HAP-1 (cell line): ENCODE measurements around the gene FAM163B.

Source experiments
- DNase-seq, 2 experiments: peaks; one replicate each; pipeline ENCODE4 v3.0.0-alpha.2; 2016 to 2020; ENCODE audit warnings: low spot score in 2 of 2
- H3K27me3 ChIP-seq: fragments of 250-450 bp; sonication (Bioruptor Pico); 2 replicates; pipeline ENCODE4 v1.5.1; 2020; ENCODE audit warnings: low read depth, mild to moderate bottlenecking, moderate library complexity
- H3K36me3 ChIP-seq: fragments of 250-450 bp; sonication (Bioruptor Pico); replicated peaks from 2 replicates; pipeline ENCODE4 v1.5.1; 2020; ENCODE audit warnings: mild to moderate bottlenecking
- H3K4me1 ChIP-seq: fragments of 250-450 bp; sonication (Bioruptor Pico); 2 replicates; pipeline ENCODE4 v1.5.1; 2020; ENCODE audit warnings: mild to moderate bottlenecking
- H3K4me3 ChIP-seq: fragments of 250-450 bp; sonication (Bioruptor Pico); 2 replicates; pipeline ENCODE4 v1.5.1; 2020; ENCODE audit warnings: mild to moderate bottlenecking, moderate library complexity
- H3K9me3 ChIP-seq: fragments of 250-450 bp; sonication (Bioruptor Pico); 2 replicates; pipeline ENCODE4 v1.5.1; 2020; ENCODE audit warnings: mild to moderate bottlenecking, moderate library complexity
- in situ Hi-C: fragments of 300-500 bp; cut with MboI; formaldehyde crosslinking; loops from 3 replicates; pipeline ENCODE4 v1.14.3; 2020; ENCODE audit warnings: low sequenced_read_pairs, inconsistent platforms, mixed read lengths

FAM163B gene

DNA sequence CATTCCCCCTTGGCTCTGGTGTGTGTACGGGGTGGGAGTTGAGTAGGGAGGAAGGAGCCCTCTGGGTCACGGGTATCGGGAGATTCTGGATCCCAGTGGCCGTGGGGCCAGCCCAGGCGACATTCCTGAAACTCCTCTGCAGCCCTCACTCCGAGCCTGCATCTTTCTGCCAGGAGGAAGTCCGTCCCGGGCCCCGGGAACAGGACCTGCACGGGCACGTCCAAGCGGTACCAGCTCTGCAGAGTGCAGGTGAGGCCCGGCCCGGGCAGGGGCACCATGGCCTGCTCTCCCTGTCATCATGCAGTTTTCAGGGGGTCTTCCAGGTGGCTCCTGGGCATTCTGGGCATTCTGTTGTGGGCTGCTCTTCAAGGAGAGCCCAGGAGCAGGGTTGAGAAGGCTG lies 71.0 kb downstream of the FAM163B start:
- in situ Hi-C loops = no loop called here
- Histone ChIP-seq H3K4me3 (no peak overlapping the region), H3K9me3 (no peaks in the 10 kb centered on the region), H3K36me3 (no peaks in the 10 kb centered on the region), H3K27me3 (peaks cover 16% of the 10 kb centered on the region), H3K4me1 (no peaks in the 10 kb centered on the region)
- DNase-seq = no peak

GRCh38 chr9:133537257-133537656 lies 71.9 kb downstream of the FAM163B start:
- H3K36me3 ChIP-seq = no peaks in the 10 kb centered on the region
- H3K9me3 ChIP-seq = no peaks in the 10 kb centered on the region
- no peak for DNase-seq
- in situ Hi-C loops = no loop called here
- H3K4me1 ChIP-seq = no peaks in the 10 kb centered on the region
- H3K4me3 ChIP-seq = no peak overlapping the region
- H3K27me3 ChIP-seq = peaks cover 17% of the 10 kb centered on the region

DNA sequence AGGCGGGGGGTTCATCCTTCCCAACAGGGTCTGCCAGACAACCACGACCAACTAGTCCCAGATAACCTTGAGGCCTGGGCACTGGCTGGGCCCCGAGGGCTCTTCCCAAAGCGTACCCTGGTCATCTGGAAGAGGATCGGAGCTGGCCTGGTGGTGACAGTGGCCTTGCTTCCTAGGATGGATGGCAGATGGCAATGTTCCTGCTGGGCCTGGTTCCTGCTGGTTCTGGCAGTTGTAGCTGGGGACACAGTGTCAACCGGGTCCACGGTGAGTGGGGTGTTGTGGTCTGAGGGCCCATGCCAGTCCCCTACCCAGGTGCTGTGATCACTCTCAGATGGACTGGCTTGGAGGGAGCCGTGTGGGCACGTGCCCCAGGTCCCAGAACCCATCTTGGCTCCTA lies 72.7 kb downstream of the FAM163B start:
- Histone ChIP-seq H3K4me3 (no peak overlapping the region), H3K27me3 (peaks cover 17% of the 10 kb centered on the region), H3K36me3 (no peaks in the 10 kb centered on the region), H3K4me1 (no peaks in the 10 kb centered on the region), H3K9me3 (no peaks in the 10 kb centered on the region)
- DNase-seq = no peak
- in situ Hi-C loops = no loop called here

DNA sequence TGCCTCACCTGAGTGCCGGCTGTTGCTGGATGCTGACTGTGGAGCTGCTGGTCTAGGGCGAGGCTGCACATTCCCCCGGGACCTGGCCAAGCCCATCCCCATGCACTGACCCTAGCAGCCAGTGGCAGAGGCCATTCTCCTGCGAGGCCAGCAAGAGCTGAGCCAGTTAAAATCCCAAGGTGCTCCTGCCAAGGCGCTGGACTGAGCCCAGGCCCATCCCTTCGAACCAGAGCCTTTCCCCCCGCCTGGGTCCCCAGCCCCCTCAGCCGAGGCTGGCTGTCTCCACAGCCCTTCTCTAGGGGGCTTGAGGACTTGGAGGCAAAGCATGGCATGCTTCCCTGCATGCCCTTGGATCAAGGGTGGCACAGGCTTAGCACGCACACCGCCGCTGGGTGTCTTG lies 73.1 kb downstream of the FAM163B start:
- H3K4me3 ChIP-seq = no peak overlapping the region
- in situ Hi-C loops = no loop called here
- H3K27me3 ChIP-seq = peaks cover 17% of the 10 kb centered on the region
- H3K4me1 ChIP-seq = no peaks in the 10 kb centered on the region
- H3K9me3 ChIP-seq = no peaks in the 10 kb centered on the region
- no peak for DNase-seq
- no peaks in the 10 kb centered on the region for H3K36me3 ChIP-seq

GRCh38 chr9:133535306-133535877 lies 73.8 kb downstream of the FAM163B start:
- no peaks in the 10 kb centered on the region for H3K9me3 ChIP-seq
- H3K36me3 ChIP-seq = no peaks in the 10 kb centered on the region
- no peaks in the 10 kb centered on the region for H3K4me1 ChIP-seq
- in situ Hi-C loops = no loop called here
- H3K4me3 ChIP-seq = no peak overlapping the region
- peaks cover 17% of the 10 kb centered on the region for H3K27me3 ChIP-seq
- DNase-seq = no peak

DNA sequence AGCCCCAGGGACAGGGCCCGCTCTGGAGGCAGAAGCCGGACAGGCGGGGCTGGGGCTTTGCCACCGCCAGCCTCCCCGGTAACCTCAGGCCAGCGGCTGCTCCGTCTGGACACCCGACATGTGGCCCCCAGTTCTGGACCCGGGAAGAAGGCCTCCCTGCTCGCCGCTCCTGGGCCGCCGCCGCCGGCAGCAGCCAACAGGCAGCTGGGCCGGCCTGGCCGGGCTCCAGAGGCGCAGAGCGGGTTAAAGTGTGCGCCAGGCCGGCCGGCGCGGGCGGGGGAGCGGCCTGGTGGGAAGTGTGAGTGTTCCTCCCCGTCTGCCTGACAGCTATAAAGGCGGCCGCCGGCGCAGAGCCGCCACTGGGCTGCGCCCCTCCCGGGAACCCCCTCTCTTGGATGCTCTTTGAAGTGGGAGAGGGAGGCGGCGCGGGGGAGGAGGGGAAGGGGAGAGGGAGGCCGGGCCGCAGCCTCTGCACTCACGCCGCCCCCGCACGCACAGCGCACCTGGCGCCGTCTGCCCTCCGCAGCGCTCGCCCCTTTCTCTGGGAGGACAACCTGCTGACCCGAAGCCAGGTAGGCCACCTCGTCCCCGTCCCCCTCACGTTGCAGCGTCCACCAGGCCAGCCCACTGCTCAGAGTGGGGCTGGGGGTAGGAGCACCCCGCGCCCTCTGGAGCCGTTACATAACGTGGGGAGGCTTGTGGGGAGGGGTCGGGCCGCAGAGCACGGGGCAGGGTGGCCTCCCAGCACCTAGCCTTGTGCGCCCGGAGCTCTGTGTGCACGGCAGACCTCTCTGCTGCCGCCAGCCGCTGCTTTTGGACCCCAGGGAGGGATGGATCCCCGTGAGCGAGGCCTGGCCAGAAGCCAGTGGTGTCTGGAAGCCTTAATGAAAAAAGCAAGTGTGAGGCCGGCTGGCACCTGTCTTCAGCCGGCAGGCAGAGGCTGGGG lies 74.6 kb downstream of the FAM163B start, which contains the start of gene ADAMTSL2:
Gene ADAMTSL2 (plus strand): TSS at position 359 of the 946 bp plus-strand sequence. CDS start 2,009 bp downstream, outside the sequence.
- Histone ChIP-seq H3K9me3 (no peaks in the 10 kb centered on the region), H3K4me1 (no peaks in the 10 kb centered on the region), H3K27me3 (peaks cover 14% of the 10 kb centered on the region), H3K4me3 (no peak within 1 kb of the TSS), H3K36me3 (no peaks in the 10 kb centered on the region)
- DNase-seq = peak in 1 of 2 experiments; percentile 23
- in situ Hi-C loops = no loop called here

- H3K9me3 ChIP-seq = no peaks in the 10 kb centered on the region
- H3K4me1 ChIP-seq = no peaks in the 10 kb centered on the region
- in situ Hi-C loops = no loop called here
- DNase-seq = no peak
- no peak overlapping the region for H3K4me3 ChIP-seq
- peaks cover 16% of the 10 kb centered on the region for H3K27me3 ChIP-seq
- H3K36me3 ChIP-seq = no peaks in the 10 kb centered on the region
Observed at GRCh38 chr9:133533857-133534256, 75.3 kb downstream of the FAM163B start.

- peaks cover 19% of the 10 kb centered on the region for H3K27me3 ChIP-seq
- no peaks in the 10 kb centered on the region for H3K36me3 ChIP-seq
- DNase-seq = peak; percentile 6 to 85
- no peaks in the 10 kb centered on the region for H3K4me1 ChIP-seq
- H3K4me3 ChIP-seq = no peak overlapping the region
- no peaks in the 10 kb centered on the region for H3K9me3 ChIP-seq
- in situ Hi-C loops = no loop called here
Observed at GRCh38 chr9:133532937-133533668, 76.1 kb downstream of the FAM163B start.

- no peaks in the 10 kb centered on the region for H3K9me3 ChIP-seq
- H3K4me3 ChIP-seq = no peak overlapping the region
- in situ Hi-C loops = no loop called here
- no peaks in the 10 kb centered on the region for H3K4me1 ChIP-seq
- no peaks in the 10 kb centered on the region for H3K36me3 ChIP-seq
- H3K27me3 ChIP-seq = peaks cover 26% of the 10 kb centered on the region
- DNase-seq = no peak
Observed at GRCh38 chr9:133531293-133531692, 77.9 kb downstream of the FAM163B start.

- Histone ChIP-seq H3K4me3 (no peak overlapping the region), H3K9me3 (no peaks in the 10 kb centered on the region), H3K27me3 (peaks cover 25% of the 10 kb centered on the region), H3K36me3 (no peaks in the 10 kb centered on the region), H3K4me1 (no peaks in the 10 kb centered on the region)
- in situ Hi-C loops = no loop called here
- DNase-seq = no peak
Observed at GRCh38 chr9:133529874-133530273, 79.3 kb downstream of the FAM163B start.

DNA sequence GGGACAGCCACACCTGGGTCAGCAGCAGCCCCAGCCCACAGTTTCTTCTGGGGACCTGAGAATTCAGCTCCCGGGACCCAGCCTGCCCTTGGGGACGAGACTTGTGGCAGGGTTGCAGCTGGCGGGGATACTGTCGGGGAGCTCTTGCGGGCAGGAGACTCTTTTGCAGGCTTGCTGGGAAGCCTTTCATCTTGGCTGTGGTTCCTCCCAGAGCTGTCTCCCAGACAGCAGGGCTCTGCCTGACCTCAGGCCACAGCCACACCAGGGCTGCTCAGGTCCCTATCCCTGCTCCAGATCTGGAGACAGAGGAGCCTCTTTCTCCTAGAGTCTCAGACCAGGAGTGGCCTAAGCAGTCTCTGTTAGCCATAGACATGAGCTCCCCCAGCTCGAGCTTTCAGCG lies 79.7 kb downstream of the FAM163B start:
- H3K36me3 ChIP-seq = no peaks in the 10 kb centered on the region
- DNase-seq = no peak
- H3K27me3 ChIP-seq = peaks cover 22% of the 10 kb centered on the region
- H3K9me3 ChIP-seq = no peaks in the 10 kb centered on the region
- in situ Hi-C loops = no loop called here
- no peak overlapping the region for H3K4me3 ChIP-seq
- H3K4me1 ChIP-seq = no peaks in the 10 kb centered on the region

- H3K27me3 ChIP-seq = peaks cover 19% of the 10 kb centered on the region
- in situ Hi-C loops = no loop called here
- no peaks in the 10 kb centered on the region for H3K9me3 ChIP-seq
- H3K4me3 ChIP-seq = no peak overlapping the region
- H3K4me1 ChIP-seq = no peaks in the 10 kb centered on the region
- H3K36me3 ChIP-seq = no peaks in the 10 kb centered on the region
- no peak for DNase-seq
Observed at GRCh38 chr9:133528876-133529241, 80.3 kb downstream of the FAM163B start.

- H3K36me3 ChIP-seq = no peaks in the 10 kb centered on the region
- no peak overlapping the region for H3K4me3 ChIP-seq
- H3K9me3 ChIP-seq = no peaks in the 10 kb centered on the region
- H3K4me1 ChIP-seq = no peaks in the 10 kb centered on the region
- no peak for DNase-seq
- in situ Hi-C loops = no loop called here
- peaks cover 13% of the 10 kb centered on the region for H3K27me3 ChIP-seq
Observed at GRCh38 chr9:133528001-133528875, 81.0 kb downstream of the FAM163B start.
